ENCODE measurements around the gene HLA-DMA. TPM values are rescaled to one million over a fixed set of nuclear protein-coding genes. Genes with fewer than 3 reads are reported as not detected.

The HLA-DMA gene
- polyA plus RNA-seq, 3 donors = 434 to 526 (median 515) TPM

- peaks cover 43 to 45% of the 10 kb centered on the region in 2 donors for H3K4me1 ChIP-seq (ENCODE audit: control insufficient read depth in 1 of 2, insufficient read depth in 2 of 2, low read length in 2 of 2)
- Mint-ChIP-seq H3K27ac (peak overlapping the region; percentile 97 to 100 (median 99)), H3K4me1 (peaks cover 48% of the 10 kb centered on the region), H3K36me3 (peaks cover 38 to 47% of the 10 kb centered on the region in 2 donors), H3K9me3 (peaks cover 0 to 9% (median 0%) of the 10 kb centered on the region in 7 donors), H3K27me3 (ENCODE audit: low read depth in 3 of 3) (peaks cover 0 to 10% (median 2%) of the 10 kb centered on the region in 3 donors), H3K4me3 (peak overlapping the region; percentile 98 to 100)
- H3K9ac ChIP-seq (ENCODE audit: insufficient read depth, low read length, poor library complexity, severe bottlenecking) = peak overlapping the region; percentile 80
- H3K9me3 ChIP-seq (replicated peaks in 1 of 2; ENCODE audit: control insufficient read depth in 1 of 2, insufficient read depth in 1 of 2, low read length in 2 of 2) = no peaks in the 10 kb centered on the region
- TF ChIP-seq, protein P1, sequence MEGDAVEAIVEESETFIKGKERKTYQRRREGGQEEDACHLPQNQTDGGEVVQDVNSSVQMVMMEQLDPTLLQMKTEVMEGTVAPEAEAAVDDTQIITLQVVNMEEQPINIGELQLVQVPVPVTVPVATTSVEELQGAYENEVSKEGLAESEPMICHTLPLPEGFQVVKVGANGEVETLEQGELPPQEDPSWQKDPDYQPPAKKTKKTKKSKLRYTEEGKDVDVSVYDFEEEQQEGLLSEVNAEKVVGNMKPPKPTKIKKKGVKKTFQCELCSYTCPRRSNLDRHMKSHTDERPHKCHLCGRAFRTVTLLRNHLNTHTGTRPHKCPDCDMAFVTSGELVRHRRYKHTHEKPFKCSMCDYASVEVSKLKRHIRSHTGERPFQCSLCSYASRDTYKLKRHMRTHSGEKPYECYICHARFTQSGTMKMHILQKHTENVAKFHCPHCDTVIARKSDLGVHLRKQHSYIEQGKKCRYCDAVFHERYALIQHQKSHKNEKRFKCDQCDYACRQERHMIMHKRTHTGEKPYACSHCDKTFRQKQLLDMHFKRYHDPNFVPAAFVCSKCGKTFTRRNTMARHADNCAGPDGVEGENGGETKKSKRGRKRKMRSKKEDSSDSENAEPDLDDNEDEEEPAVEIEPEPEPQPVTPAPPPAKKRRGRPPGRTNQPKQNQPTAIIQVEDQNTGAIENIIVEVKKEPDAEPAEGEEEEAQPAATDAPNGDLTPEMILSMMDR (IDR thresholded peaks at IDR 0.05) = no peak
- H3K79me2 ChIP-seq (ENCODE audit: insufficient read depth, low read length) = peaks cover 89% of the 10 kb centered on the region
- H3K4me2 ChIP-seq (replicated peaks; ENCODE audit: extremely low read depth, low read length, poor library complexity, severe bottlenecking) = peak overlapping the region; percentile 99
- peak; percentile 100 for DNase-seq
- H2AFZ ChIP-seq (ENCODE audit: insufficient read depth, low read depth, low read length, poor library complexity, severe bottlenecking) = no peak overlapping the region
- H3K36me3 ChIP-seq (replicated peaks in 1 of 2; ENCODE audit: control insufficient read depth in 1 of 2, insufficient read depth in 2 of 2, low read length in 2 of 2) = peaks cover 26 to 35% of the 10 kb centered on the region in 2 donors
- H3K4me3 ChIP-seq (replicated peaks in 1 of 3; ENCODE audit: low read depth in 2 of 3, low read length in 3 of 3) = peak overlapping the region; percentile 93 to 96 (median 93)
- intact Hi-C loops (cut with micrococcal nuclease) = loop anchor here (5.0 kb wide), 3 partner anchors 34 to 129 kb away; partner anchors contain the start of gene PSMB8 (in 1 of the 2)
- peaks cover 47% of the 10 kb centered on the region for H4K20me1 ChIP-seq (ENCODE audit: insufficient read depth, low read length)
- H3K27ac ChIP-seq (ENCODE audit: low read depth in 1 of 2, low read length in 2 of 2) = peak overlapping the region; percentile 95 to 97
- 0% methylated on average over 39 of the region's 58 CpGs for WGBS (ENCODE audit: insufficient coverage)
- no peaks in the 10 kb centered on the region for H3K27me3 ChIP-seq (ENCODE audit: control insufficient read depth in 2 of 2, insufficient read depth in 2 of 2, low read length in 2 of 2)
Measured at GRCh38 chr6:32971581-32972352, 18.9 kb upstream of the HLA-DMA start.

DNA sequence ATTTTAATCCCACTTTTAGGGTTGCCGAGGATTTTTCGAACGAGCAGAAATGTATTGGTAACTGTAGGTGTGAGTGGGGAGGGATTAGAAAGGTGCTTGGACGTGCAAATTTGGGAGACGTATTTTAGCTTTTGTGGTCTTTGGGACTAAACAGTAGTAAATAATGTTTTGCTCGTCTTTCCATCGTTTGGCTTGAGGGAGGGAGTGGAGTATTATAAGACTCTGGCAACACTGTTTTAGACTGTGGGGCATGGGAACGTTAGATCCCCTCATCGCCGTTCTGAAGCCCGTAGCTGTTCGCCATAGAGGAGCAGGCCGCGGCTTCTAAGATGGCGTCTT is 18.3 kb upstream of the HLA-DMA start:
- no peak for DNase-seq
- peak overlapping the region; percentile 79 for H3K9ac ChIP-seq (ENCODE audit: insufficient read depth, low read length, poor library complexity, severe bottlenecking)
- H3K4me3 ChIP-seq (replicated peaks in 1 of 3; ENCODE audit: low read depth in 2 of 3, low read length in 3 of 3) = peak overlapping the region; percentile 93 to 96 (median 93)
- peaks cover 21 to 29% of the 10 kb centered on the region in 2 donors for H3K36me3 ChIP-seq (replicated peaks in 1 of 2; ENCODE audit: control insufficient read depth in 1 of 2, insufficient read depth in 2 of 2, low read length in 2 of 2)
- intact Hi-C loops (cut with micrococcal nuclease) = loop anchor here (5.0 kb wide), 3 partner anchors 34 to 129 kb away; partner anchors contain the start of gene PSMB8 (in 1 of the 2)
- peak overlapping the region; percentile 95 to 97 for H3K27ac ChIP-seq (ENCODE audit: low read depth in 1 of 2, low read length in 2 of 2)
- Mint-ChIP-seq H3K27ac (peak overlapping the region; percentile 97 to 100 (median 99)), H3K27me3 (ENCODE audit: low read depth in 3 of 3) (peaks cover 0 to 10% (median 2%) of the 10 kb centered on the region in 3 donors), H3K9me3 (peaks cover 0 to 9% (median 0%) of the 10 kb centered on the region in 7 donors), H3K4me1 (peaks cover 47% of the 10 kb centered on the region), H3K4me3 (peak overlapping the region; percentile 98 to 100), H3K36me3 (peaks cover 33 to 42% of the 10 kb centered on the region in 2 donors)
- TF ChIP-seq, protein P1 (IDR thresholded peaks at IDR 0.05) = no peak
- peaks cover 45% of the 10 kb centered on the region in 2 donors for H3K4me1 ChIP-seq (ENCODE audit: control insufficient read depth in 1 of 2, insufficient read depth in 2 of 2, low read length in 2 of 2)
- H3K9me3 ChIP-seq (replicated peaks in 1 of 2; ENCODE audit: control insufficient read depth in 1 of 2, insufficient read depth in 1 of 2, low read length in 2 of 2) = no peaks in the 10 kb centered on the region
- peaks cover 89% of the 10 kb centered on the region for H3K79me2 ChIP-seq (ENCODE audit: insufficient read depth, low read length)
- H3K27me3 ChIP-seq (ENCODE audit: control insufficient read depth in 2 of 2, insufficient read depth in 2 of 2, low read length in 2 of 2) = no peaks in the 10 kb centered on the region
- peak overlapping the region; percentile 99 for H3K4me2 ChIP-seq (replicated peaks; ENCODE audit: extremely low read depth, low read length, poor library complexity, severe bottlenecking)
- WGBS (ENCODE audit: insufficient coverage) = 1% methylated on average over 15 of the region's 15 CpGs
- peaks cover 42% of the 10 kb centered on the region for H4K20me1 ChIP-seq (ENCODE audit: insufficient read depth, low read length)
- no peak overlapping the region for H2AFZ ChIP-seq (ENCODE audit: insufficient read depth, low read depth, low read length, poor library complexity, severe bottlenecking)

All from CD14-positive monocyte (primary cell).